ENCODE data around the gene MARVELD1. TPM values are rescaled to one million over a fixed set of nuclear protein-coding genes. Genes with fewer than 3 reads are reported as not detected.

MARVELD1 gene
- total RNA-seq, 2 experiments from 2014 or later, result 2.5 to 2.7 TPM

GRCh38 chr10:97765201-97765600, 51.7 kb downstream of the MARVELD1 start:
- H3K36me3 Mint-ChIP-seq (ENCODE audit: low read depth), result peaks cover 6% of the 10 kb centered on the region
- no peaks in the 10 kb centered on the region for H3K4me1 Mint-ChIP-seq
- POLR2A ChIA-PET, result no interaction called here
- H3K4me3 Mint-ChIP-seq, result no peak overlapping the region
- DNase-seq, result no peak
- H3K9me3 Mint-ChIP-seq, result no peaks in the 10 kb centered on the region
- CTCF ChIA-PET, result interaction anchor here (1.7 kb wide), 1 partner anchor 104 kb away, joined by 5 read pairs; no protein-coding TSS in a partner anchor
- H3K27me3 Mint-ChIP-seq, result peaks cover 9% of the 10 kb centered on the region
- H3K27ac Mint-ChIP-seq, result no peak overlapping the region

GRCh38 chr10:97766106-97766810, 52.7 kb downstream of the MARVELD1 start:
- H3K27ac Mint-ChIP-seq, result no peak overlapping the region

GRCh38 chr10:97766996-97767924, 53.7 kb downstream of the MARVELD1 start:
- Mint-ChIP-seq H3K36me3 (ENCODE audit: low read depth) (no peaks in the 10 kb centered on the region), H3K9me3 (no peaks in the 10 kb centered on the region), H3K27me3 (peaks cover 25% of the 10 kb centered on the region), H3K27ac (no peak overlapping the region), H3K4me3 (no peak overlapping the region), H3K4me1 (peaks cover 4% of the 10 kb centered on the region)
- CTCF ChIA-PET, result interaction anchor here (0.5 kb wide), 1 partner anchor 22 kb away, joined by 3 read pairs; no protein-coding TSS in a partner anchor
- no peak for DNase-seq
- POLR2A ChIA-PET, result no interaction called here

More at GRCh38 chr10:97766106-97766810, 52.7 kb downstream of the MARVELD1 start:
- Mint-ChIP-seq H3K4me1 (peaks cover 2% of the 10 kb centered on the region), H3K36me3 (ENCODE audit: low read depth) (no peaks in the 10 kb centered on the region), H3K27me3 (peaks cover 19% of the 10 kb centered on the region), H3K4me3 (no peak overlapping the region), H3K9me3 (no peaks in the 10 kb centered on the region)
- CTCF ChIA-PET, result interaction anchor here (0.5 to 1.0 kb wide), 2 partner anchors 21 to 26 kb away, joined by 3 read pairs; no protein-coding TSS in a partner anchor
- DNase-seq, result no peak
- POLR2A ChIA-PET, result interaction anchor here (0.5 kb wide), 1 partner anchor 487 kb away, joined by 3 read pairs; no protein-coding TSS in a partner anchor

Other genes with a start within 250 kb of the MARVELD1 start
- 10 to 100 TPM; 60.6 to 66.3 TPM for gene MMS19, start 215.3 kb upstream of the MARVELD1 start, total RNA-seq
- gene UBTD1, start 214.8 kb upstream of the MARVELD1 start, total RNA-seq, result 1 to 10 TPM; 1.4 to 1.6 TPM
- gene ANKRD2, start 141.0 kb upstream of the MARVELD1 start, total RNA-seq, result under 1 TPM in 1 of 2 experiments, not detected in 1; 0.15 TPM
- gene HOGA1, start 129.3 kb upstream of the MARVELD1 start, total RNA-seq, result not detected
- not detected for gene C10orf62, start 124.0 kb upstream of the MARVELD1 start, total RNA-seq
- 1 to 10 TPM; 2.6 to 4.3 TPM for gene MORN4, start 80.2 kb upstream of the MARVELD1 start, total RNA-seq
- gene PI4K2A, start 73.1 kb upstream of the MARVELD1 start, total RNA-seq, result 10 to 100 TPM; 13.3 TPM
- 1 to 10 TPM; 1.8 to 1.9 TPM for gene AVPI1, start 26.5 kb upstream of the MARVELD1 start, total RNA-seq
- gene ZFYVE27, start 23.4 kb downstream of the MARVELD1 start, total RNA-seq, result 10 to 100 TPM; 29.3 to 32.4 TPM
- gene SFRP5, start 58.3 kb downstream of the MARVELD1 start, total RNA-seq, result not detected
- 10 to 100 TPM; 10.5 to 11.2 TPM for gene GOLGA7B, start 136.1 kb downstream of the MARVELD1 start, total RNA-seq